ENCODE measurements around the gene SEC22A.

Gene SEC22A, protein sequence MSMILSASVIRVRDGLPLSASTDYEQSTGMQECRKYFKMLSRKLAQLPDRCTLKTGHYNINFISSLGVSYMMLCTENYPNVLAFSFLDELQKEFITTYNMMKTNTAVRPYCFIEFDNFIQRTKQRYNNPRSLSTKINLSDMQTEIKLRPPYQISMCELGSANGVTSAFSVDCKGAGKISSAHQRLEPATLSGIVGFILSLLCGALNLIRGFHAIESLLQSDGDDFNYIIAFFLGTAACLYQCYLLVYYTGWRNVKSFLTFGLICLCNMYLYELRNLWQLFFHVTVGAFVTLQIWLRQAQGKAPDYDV

DNA sequence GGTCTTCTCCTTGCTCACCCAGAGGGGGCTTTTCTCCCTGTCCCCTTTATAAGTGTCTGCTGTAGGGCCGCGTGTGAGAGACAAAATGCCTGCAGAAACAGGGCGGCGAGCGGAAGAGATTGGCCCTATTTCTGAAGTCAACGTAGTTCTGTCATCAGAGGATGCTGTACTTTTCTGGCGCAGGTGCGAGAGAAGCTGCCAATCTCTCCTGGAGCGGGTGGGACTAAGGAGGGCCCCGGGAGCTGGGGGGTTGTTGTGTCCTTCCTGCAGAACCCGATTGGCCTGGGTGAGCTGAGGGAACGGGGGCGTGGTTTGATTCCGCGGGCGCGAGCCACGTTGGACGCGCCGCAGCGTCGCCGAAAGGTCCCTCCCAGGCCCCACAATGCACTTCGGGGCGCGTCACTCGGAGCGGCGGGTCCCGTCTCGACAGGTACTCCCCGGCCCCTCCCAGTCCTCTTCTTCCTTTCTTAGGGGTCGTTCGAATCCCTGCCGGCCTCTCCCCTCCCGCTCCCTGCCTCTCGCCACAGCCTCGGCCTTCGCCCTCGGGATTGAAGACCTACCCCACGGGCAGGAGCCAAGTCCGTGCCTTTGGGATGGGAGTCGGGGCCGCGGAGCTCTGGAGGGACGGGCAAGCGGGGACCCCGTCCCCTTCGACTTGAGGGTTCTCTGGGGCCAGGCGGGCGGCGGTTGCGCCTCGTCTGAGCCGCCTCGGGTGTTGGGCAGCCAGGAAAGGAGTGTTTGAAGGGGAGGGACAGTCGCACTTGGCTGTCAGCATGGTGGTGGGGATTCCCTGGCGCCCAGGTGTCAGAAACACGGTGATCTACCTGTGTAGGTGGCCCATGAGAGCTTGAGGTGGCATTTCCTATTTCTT, at the start of gene SEC22A:
TSS of gene SEC22A (plus strand) at position 387 of the 871 bp plus-strand sequence. CDS start 7,275 bp downstream, outside the sequence.
- DNase-seq = peak; percentile 97

DNA sequence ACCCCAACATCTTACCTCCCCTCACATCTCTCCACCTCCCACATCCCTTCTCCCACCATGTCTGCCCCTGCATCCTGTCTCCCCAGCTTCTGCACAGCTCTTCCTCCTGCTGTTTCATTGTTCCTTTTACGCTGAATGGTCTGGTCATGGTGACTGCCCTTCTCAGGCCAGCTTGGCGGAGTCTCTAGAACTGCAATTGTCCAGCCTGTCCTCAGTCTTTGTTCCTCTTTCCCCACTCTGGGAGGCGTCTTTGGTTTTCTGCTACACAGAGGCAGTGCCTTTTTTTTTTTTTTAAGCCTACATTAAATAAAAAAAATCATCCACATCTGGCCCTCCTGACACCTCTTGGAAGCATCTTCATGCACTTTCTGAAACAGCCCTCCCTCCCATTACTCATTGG, 49.1 kb upstream of the SEC22A start:
- peak; percentile 8 for DNase-seq

DNA sequence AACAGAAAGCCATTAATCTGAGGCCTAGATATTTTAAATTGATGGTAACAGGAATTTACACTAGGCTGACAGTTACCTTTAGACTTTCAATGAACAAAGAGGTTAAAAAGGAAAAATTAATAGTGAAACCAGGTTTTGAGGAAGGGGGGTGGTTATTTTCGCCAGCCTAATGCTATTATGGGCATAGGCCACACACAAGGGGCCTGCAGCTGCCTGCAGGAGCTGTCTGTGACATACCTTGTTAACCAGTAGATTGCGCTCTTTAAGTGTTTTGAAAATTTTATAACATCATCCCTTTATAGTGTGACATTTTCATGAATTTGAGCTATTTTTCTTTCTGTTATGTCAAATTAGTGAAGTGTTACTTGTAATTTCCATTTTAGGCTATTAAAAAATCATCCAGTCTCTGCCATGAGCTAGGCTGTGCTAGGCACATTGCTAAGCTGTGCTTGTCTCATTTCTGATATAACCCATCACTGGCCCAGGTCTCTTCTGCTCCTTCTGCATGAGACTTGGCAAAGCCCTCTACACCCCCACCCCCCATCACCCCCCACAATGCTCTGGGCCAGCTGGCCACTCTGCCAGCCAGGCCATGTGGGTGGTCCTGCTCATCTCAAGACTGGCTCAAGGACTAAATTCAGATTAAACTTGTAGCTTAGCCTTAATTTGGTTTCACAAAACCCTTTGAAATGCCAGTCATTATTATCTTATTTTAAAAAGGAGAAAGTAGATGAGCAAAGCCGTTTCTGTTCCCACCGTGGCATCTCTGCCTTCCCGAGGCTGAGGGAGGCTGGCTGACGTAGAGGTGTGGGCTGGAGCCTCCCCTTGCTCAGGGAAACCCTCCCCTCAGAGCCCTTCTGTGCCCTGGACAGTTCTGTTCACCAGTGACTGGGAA, 48.4 kb upstream of the SEC22A start:
- DNase-seq = peak; percentile 6

DNA sequence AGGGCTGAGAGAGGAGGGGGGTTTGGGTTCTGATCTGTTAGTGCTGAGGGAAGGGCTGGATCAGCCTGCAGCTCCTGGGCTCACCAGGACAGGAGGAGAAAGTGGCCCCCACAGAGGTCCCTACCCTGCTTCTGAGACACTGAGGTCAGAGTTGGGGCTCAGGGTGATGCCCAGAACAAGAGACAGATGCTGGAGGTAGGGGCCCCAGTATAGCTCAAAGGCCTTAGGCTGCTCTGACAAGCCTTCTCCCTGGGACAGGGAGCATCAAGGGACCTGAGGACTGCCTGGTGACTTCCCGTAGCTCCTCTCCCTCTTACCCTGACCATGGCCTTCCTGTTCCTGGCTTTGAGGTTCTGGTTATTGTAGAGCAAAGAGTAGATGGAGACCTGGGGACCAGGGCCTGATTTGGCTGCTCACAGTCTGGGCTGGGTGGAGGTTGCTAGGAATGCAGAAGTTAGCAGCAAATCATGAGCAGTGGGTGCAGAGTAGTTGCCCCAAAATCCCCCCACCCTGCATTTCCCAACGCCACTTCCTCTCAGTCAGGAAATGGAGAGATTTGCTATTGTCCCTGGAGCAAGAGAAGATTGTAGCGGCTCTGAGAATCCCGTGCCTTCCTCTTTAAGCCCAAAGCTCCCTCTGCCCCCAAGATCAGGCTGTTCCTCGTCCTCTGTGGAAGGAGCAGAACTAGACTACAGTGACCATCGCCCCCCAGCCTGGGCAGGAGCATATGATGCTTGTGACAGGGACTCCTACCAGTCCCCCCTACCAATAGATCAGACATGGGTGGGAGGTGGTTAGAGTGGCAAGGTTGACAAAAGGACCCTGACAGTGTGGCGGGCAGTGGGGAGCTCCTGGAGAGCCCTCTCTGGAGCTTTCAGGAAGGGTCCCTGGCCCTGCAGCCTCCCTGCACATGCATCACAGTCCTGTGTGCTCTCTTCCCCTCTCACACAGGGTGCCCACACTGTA, 47.4 kb upstream of the SEC22A start:
- peak; percentile 12 for DNase-seq

DNA sequence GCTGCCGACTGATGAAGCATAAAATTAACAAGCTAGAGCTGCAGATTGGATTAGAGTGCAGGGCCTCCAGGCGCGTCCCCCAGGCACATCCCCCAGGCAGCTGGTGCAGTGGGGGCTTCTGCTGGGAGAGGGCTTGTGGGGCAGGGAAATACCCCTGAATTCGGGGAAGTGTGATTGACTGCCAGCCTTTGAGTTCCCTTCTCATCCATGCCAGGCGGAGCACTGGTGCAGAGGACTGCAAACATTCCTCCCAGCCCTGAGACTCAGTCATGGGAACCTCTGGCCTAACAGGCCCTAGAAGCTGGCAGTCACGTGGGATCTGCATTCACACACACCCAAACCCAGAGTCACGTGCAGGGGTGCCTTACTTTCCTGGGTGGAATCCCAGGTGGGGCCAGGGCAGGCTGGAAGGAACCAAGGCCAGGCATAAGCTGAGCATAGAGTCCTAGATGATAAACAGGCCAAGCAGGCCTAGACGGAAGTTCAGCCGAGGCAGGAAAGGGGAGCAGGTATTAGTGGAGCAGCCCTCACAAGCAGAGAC, 46.2 kb upstream of the SEC22A start:
- DNase-seq = peak; percentile 11

DNA sequence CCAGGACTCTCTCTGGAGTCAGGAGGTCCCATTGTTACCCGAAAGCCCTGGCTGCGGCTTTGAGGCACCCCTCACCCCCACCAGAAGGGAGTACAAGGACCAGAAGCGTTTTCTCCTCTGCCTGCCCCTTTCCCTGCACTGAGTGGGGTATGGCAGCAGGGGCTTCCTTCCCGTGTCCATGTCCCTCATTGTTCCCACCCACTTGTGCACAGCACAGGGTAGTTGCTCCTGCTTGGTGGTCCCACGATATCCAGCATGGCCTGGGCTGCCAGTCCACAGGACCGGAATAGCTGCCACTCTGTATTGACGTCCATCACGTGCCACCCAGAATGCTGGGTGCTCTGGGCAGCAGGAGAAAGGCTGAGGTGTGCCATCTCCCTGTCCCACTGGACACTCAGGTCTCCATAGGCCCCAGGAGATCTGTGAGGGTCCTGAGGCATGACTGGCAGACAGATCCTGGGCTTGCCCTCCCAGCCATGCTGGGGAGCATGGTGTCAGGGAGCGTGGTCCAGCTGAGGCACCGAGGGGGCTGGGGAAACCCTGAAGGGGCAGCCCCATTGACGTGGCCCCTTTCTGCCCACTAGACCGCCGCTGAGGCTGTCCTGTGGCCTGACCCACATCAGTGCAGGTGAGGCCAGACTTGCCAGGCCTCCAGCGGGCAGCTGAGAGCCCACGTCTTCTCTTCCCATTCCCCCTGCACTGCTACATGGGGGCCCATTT, 45.3 kb upstream of the SEC22A start:
- DNase-seq = peak; percentile 15

DNA sequence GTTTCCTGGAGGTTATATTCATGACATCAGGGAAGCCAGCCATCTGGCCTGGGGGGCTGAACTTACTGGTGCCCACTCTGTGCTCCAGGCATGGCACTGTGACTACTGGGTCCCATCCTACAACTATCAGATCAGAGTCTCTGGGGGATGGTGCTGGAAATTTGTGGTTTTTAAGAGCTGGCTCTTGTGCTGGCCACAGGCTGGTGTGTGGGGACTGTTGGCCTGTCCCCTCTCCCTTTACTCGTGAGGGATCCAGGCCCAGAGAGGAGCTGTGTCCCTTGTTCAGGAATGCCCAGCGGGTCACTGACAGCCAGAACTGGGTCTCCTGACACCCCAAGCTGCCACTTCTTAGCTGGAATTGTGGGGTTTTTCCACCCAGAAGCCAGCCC, 44.5 kb upstream of the SEC22A start:
- DNase-seq = no peak

DNA sequence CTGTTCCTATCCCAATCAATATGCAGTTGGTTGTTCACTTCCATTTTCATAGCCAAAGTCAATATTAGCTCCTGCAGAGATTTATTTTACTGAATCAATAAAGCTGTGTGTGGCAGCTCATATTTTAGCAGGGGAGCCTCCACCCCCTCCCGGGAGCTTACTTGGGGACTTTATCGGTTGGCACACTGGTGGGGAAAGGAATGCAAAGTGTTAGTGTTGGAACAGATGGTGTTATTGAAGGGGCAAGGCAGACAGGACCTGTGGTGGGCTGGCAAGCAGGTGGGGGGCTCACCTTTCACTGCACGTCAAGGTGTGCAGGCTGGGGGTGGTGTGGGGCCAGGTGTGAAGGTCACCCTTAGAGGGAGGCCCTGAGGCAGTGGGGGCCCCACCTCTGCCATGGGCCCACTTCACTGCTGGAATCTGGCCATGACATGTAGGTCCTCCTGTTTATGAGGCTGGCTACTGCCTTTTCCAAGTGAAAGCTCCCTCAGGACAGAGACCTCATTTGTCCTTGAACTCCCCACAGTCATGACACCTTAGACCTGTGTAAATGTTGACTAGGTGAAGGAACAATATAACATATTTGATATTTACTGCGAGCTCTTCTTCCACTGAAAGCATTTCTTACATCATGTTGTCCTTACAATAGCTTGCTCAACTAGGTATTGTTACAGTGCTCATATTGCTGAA, 44.0 kb upstream of the SEC22A start:
- no peak for DNase-seq

DNA sequence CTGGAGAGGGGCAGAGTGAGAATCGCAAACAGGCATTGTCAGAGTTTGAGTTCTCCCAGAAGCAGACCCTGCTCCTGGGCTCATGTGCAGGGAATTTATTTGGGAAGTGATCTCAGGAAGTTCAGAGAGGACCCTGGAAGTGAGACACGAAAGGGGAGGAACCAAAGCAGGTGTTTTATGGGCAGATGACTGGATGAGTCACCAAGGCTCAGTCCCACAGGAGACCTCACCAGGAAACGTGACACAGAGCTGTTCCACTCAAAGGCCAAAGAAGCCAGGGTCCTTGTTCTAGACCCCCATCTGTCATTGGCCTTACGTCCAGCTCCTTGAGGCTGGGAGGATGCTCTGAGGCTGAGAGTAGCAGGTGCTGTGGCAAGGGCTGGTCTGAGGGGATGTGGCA, 43.4 kb upstream of the SEC22A start:
- DNase-seq = no peak

DNA sequence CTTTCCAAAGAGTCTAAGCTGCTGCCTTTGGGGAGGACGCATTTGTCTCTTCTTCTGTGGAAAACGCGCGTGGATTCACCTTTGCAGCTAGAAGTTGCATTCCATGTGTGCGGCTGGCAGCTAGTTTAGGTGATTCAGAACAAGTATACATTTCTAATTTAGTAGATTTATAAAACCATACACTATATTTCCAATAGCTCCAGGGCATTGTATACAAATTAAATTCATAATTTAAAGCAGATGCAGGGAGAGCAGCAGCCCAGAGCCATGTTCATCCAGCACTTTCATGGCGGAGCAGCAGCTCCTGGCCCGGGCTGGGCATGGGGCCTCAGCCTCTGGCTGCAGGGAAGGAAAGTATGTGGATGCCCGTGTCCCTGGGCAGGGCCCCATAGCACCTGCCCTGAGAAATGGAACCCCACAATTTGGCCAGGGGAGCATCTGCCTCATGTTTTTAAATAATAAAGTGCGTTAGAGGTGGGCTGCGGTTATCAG, 42.8 kb upstream of the SEC22A start:
- DNase-seq = no peak

DNA sequence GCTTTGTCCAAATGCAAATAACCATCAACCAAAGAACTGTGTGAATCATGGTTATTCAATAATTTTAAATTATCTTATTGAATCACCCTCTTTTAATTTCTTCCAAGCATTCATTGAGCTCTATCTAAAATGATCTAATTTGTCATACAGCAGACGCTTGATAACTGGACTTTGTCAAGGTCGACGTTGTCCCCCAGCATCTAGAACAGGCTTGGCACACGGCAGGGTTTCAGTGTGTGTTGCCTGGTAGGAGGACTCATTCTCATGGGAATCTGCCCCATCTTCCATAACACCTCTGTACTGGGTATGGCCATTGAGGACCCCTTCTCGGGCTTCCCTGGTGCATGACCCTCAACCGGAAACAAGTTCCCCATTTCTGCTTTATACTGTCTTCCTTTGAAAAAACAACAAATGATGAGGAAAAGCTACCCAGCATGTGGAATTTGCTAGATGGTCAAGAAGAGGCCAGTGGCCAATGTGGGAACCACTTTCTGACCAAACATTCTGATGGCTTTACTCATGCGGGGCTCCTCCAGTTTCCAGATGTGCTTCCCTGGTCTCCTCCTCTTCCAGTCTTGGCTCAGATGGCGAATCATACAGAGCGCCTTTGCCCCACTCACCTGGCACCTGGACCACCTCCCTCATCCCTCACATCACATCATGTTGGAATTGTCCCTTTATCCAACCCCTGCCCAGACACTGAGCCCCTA, 41.7 kb upstream of the SEC22A start:
- DNase-seq = no peak

DNA sequence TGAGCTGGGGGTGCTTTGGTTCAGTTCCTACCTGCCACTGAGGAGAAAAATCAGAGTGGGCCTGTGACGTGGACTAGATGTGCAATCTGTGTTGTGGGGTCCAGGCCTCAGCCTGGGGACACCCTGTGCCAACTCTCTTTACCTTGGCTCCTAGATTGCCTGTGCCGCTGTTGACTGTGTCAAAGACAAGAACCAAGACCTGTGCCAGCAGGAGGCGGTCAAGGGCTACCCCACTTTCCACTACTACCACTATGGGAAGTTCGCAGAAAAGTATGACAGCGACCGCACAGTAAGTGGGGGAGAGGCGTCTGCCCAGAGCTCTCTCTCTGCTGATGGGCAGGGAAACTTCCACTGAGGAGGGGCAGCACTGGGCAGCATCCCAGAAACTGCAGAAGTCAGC, 40.6 kb upstream of the SEC22A start:
- DNase-seq = no peak

DNA sequence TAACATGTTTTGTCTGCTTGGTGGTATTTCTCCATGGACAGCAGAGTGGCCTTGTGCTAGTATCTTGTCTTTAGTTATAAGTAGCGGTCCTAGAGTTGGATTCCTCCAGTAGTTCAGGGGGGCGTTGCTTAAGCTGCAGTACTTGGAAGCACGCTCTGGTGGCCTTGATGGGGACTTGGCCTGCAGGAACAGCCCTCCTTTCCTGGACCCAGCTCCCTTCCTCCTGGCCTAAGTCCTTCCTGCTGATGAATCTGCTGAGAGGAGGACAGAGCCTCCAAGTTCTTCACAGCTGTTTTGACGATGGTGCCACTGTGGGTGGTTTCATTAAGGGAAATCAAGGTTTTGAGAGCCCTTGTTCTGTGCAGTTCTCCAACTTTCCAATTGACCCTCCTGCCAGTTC, 38.6 kb upstream of the SEC22A start:
- DNase-seq = no peak

DNA sequence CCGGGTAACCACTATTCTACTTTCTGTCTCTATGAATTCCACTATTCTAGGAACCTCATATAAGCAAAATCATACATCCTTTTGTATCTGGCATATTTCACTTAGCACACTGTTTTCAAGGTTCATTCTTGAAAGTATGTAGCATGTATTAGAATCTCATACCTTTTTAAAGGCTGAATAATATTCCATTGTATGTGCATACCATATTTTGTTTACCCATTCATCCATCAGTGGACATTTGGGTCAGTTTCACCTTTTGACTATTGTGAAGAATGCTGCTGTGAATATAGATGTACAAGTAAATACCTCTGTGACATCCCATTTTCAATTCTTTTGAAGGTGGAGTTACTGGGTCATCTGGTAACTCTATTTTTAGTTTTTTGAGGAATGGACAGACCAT, 36.6 kb upstream of the SEC22A start:
- DNase-seq = no peak

DNA sequence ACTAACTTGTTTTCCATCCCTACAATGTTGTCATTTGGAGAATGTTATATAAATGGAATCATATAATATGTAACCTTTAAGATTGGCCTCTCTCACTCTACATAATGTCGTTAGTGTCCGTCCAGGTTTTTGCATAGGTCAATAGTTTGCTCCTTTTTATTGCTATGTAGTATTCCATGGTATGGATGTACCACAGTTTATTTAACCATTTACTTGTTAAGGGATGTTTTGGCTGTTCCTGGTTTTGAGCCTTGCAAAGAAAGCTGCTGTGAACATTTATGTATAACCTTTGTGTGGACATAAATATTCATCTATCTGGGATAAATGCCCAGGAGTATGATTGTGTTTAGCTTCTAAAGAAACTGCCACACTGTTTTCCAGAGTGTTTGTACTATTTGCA, 34.1 kb upstream of the SEC22A start:
- DNase-seq = no peak

DNA sequence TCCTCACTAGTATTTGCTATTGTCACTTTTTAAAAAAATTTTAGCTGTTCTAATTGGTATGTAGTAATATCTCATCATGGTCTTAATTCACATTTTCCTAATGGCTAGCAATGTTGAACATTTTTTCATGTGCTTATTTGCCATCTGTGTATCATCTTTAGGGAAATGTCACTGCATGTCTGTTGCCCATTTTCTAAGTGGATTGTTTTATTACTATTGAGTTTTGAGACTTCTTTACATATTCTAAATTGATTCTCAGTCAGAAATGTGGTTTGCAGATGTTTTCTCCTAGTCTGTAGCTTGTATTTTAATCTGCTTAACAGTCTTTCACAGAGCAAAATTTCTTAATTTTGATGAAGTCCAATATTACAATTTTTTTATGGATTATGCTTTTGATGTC, 33.6 kb upstream of the SEC22A start:
- no peak for DNase-seq

DNA sequence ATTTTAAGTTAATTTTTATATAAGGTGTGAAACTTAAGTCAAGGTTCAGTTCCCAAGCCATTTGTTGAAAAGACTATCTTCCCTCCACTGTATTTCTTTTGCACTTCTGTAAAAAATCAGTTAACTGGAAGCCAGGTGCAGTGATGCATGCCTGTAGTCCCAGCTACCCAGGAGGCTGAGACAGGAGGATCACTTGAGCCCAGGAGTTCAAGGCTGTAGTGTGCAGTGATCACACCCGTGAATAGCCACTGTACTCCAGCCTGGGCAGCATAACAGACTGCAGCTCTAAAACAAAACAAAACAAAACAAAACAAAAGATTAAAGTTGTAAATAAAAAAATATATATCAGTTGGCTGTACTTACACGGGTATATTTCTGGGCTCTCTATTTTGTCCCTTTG, 33.1 kb upstream of the SEC22A start:
- no peak for DNase-seq

DNA sequence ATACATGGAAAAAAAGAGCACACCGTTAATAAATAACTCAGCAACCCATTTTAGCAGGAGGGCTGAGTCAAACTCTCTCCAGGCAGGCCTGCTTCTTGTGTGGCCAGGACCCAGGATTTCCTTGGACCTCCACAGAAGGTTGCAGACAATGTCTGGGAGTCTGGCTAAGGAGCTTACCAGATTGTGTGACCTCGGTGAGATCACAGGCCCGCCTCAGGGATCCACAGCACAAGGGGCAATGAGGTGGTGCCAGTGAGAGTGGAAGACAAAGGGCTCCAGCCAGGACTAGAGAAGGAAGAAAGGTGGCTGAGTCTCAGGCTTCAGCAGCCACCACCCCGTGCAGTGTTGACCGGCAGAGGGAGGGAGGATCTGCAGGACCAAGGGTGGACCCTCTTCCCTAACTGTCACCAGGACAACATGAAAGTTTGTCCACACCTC, 32.2 kb upstream of the SEC22A start:
- no peak for DNase-seq

DNA sequence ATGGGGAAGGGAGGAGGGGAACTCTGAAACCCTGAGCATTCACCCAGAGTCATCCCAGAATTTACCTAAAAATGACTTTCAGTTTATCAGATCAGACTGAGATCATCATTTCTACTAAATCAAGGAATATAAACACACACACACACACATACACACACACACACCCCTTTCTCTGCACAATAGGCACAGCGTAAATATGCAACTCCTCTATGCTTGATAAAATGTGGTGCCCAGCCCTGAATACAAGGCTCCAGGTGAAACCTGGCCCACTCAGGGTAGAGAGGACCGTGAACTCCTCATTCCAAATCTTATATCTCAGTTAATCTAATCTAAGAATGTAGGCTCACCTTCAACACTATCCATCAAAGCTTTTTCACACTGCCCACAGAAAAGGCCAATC, 31.8 kb upstream of the SEC22A start:
- DNase-seq = no peak

DNA sequence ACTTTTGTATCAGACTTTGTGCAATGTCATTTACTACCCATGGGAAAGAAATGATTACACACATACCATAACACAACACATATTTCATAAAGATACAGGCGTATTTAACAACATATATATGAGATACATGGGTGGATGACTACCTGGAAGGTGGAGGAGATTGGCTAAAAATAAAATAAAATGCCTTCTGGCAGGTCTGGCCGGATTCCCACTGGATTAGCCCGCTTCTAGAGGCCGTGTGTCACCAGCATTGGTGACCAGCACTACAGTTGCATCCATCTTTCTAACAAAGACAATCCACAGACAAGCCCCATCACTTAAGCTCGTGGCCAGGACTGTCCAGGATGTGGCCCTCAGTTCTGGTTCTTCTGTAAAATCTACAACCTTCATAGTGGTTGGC, 21.0 kb upstream of the SEC22A start:
- DNase-seq = no peak
